ENCODE measurements around the gene GPRC5B. TPM values are rescaled to one million over a fixed set of nuclear protein-coding genes. Genes with fewer than 3 reads are reported as not detected.

Gene GPRC5B
- total and polyA plus RNA-seq, 4 donors, result 6.8 to 21.2 (median 9.5) TPM

GRCh38 chr16:19835968-19836421 is 48.7 kb downstream of the GPRC5B start:
- peaks cover 0 to 6% (median 5%) of the 10 kb centered on the region in 5 donors for H3K4me1 ChIP-seq (ENCODE audit: control insufficient read depth in 5 of 5, insufficient read depth in 5 of 5, low read length in 5 of 5)
- no peak overlapping the region for H3K9ac ChIP-seq (ENCODE audit: insufficient read depth in 1 of 2, low read length in 2 of 2)
- H3K4me3 ChIP-seq, result no peak overlapping the region
- TF ChIP-seq CTCF (IDR thresholded peaks at IDR 0.05; ENCODE audit: control extremely low read depth, extremely low read depth), result no peak
- no peaks in the 10 kb centered on the region for H3K36me3 ChIP-seq (ENCODE audit: control insufficient read depth in 4 of 4, insufficient read depth in 4 of 4, low read length in 4 of 4)
- H3K27me3 ChIP-seq (ENCODE audit: control insufficient read depth in 3 of 3, insufficient read depth in 3 of 3, low read length in 2 of 3), result no peaks in the 10 kb centered on the region
- no peak for DNase-seq
- ATAC-seq (ENCODE audit: insufficient read depth, low FRiP score), result no peak
- H3K27ac ChIP-seq (ENCODE audit: low read depth in 1 of 2, low read length in 1 of 2), result no peak overlapping the region
- H3K9me3 ChIP-seq (ENCODE audit: control insufficient read depth in 4 of 4, insufficient read depth in 3 of 4, low read length in 3 of 4), result peaks cover 0 to 2% (median 0%) of the 10 kb centered on the region in 4 donors

GRCh38 chr16:19835196-19835595 is 49.5 kb downstream of the GPRC5B start:
- H3K4me1 ChIP-seq (ENCODE audit: control insufficient read depth in 5 of 5, insufficient read depth in 5 of 5, low read length in 5 of 5), result peaks cover 0 to 7% (median 0%) of the 10 kb centered on the region in 5 donors
- no peak for TF ChIP-seq CTCF (IDR thresholded peaks at IDR 0.05; ENCODE audit: control extremely low read depth, extremely low read depth)
- H3K9me3 ChIP-seq (ENCODE audit: control insufficient read depth in 4 of 4, insufficient read depth in 3 of 4, low read length in 3 of 4), result peaks cover 0 to 2% (median 0%) of the 10 kb centered on the region in 4 donors
- ATAC-seq (ENCODE audit: insufficient read depth, low FRiP score), result no peak
- 94 to 96% methylated on average over 3 of the region's 3 CpGs for WGBS, 2 donors
- no peak overlapping the region for H3K4me3 ChIP-seq
- DNase-seq, result no peak
- no peak overlapping the region for H3K27ac ChIP-seq (ENCODE audit: low read depth in 1 of 2, low read length in 1 of 2)
- H3K27me3 ChIP-seq (ENCODE audit: control insufficient read depth in 3 of 3, insufficient read depth in 3 of 3, low read length in 2 of 3), result no peaks in the 10 kb centered on the region
- H3K9ac ChIP-seq (ENCODE audit: insufficient read depth in 1 of 2, low read length in 2 of 2), result no peak overlapping the region
- no peaks in the 10 kb centered on the region for H3K36me3 ChIP-seq (ENCODE audit: control insufficient read depth in 4 of 4, insufficient read depth in 4 of 4, low read length in 4 of 4)

DNA sequence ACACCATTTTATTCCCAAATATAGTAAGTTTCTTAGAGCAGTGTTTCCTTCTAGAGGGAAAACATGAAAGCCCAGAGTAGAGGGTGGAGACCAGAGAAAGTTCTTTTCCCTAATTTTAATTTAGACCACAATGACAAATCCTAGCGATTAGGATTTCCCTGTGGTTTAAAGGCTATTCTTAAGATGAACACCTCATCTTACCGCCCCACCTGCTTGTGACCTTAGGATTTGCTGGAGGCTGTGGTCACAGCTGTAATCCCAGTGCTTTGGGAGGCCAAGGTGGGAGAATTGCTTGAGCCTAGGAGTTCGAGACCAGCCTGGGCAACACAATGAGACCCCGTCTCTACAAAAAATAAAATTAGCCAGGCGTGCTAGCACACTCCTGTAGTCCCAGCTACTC is 51.1 kb downstream of the GPRC5B start:
- DNase-seq, result no peak
- Histone ChIP-seq H3K27me3 (ENCODE audit: control insufficient read depth in 3 of 3, insufficient read depth in 3 of 3, low read length in 2 of 3) (no peaks in the 10 kb centered on the region), H3K27ac (ENCODE audit: low read depth in 1 of 2, low read length in 1 of 2) (no peak overlapping the region), H3K9ac (ENCODE audit: insufficient read depth in 1 of 2, low read length in 2 of 2) (no peak overlapping the region), H3K4me3 (no peak overlapping the region), H3K9me3 (ENCODE audit: control insufficient read depth in 4 of 4, insufficient read depth in 3 of 4, low read length in 3 of 4) (peaks cover 0 to 2% (median 0%) of the 10 kb centered on the region in 4 donors), H3K36me3 (ENCODE audit: control insufficient read depth in 4 of 4, insufficient read depth in 4 of 4, low read length in 4 of 4) (peaks cover 0 to 2% (median 0%) of the 10 kb centered on the region in 4 donors), H3K4me1 (ENCODE audit: control insufficient read depth in 5 of 5, insufficient read depth in 5 of 5, low read length in 5 of 5) (peaks cover 0 to 7% (median 0%) of the 10 kb centered on the region in 5 donors)
- no peak for TF ChIP-seq CTCF (IDR thresholded peaks at IDR 0.05; ENCODE audit: control extremely low read depth, extremely low read depth)
- ATAC-seq (ENCODE audit: insufficient read depth, low FRiP score), result no peak
- 94 to 97% methylated on average over 5 of the region's 5 CpGs for WGBS, 2 donors

DNA sequence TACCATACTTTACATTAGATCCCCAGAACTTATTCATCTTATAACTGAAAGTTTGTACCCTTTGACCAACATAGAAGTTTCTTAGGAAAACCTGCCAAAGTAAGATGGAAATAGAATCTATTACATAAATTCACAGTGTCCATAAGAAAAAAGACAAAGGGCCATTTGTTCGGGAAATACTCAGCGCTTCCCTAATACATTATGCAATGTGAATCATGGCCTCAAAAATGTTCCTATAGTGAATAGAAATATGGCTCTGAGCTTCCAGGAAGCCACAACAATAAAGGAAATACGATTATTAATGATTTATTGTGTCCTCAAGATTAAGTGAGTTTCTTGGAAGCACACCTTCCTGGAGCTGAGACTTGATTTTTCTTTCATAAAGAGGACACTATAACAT is 51.5 kb downstream of the GPRC5B start:
- Histone ChIP-seq H3K4me3 (no peak overlapping the region), H3K27me3 (ENCODE audit: control insufficient read depth in 3 of 3, insufficient read depth in 3 of 3, low read length in 2 of 3) (no peaks in the 10 kb centered on the region), H3K9me3 (ENCODE audit: control insufficient read depth in 4 of 4, insufficient read depth in 3 of 4, low read length in 3 of 4) (peaks cover 0 to 2% (median 0%) of the 10 kb centered on the region in 4 donors), H3K9ac (ENCODE audit: insufficient read depth in 1 of 2, low read length in 2 of 2) (no peak overlapping the region), H3K4me1 (ENCODE audit: control insufficient read depth in 5 of 5, insufficient read depth in 5 of 5, low read length in 5 of 5) (peaks cover 0 to 7% (median 0%) of the 10 kb centered on the region in 5 donors), H3K27ac (ENCODE audit: low read depth in 1 of 2, low read length in 1 of 2) (no peak overlapping the region), H3K36me3 (ENCODE audit: control insufficient read depth in 4 of 4, insufficient read depth in 4 of 4, low read length in 4 of 4) (peaks cover 0 to 2% (median 0%) of the 10 kb centered on the region in 4 donors)
- WGBS, 2 donors, result 68 to 71% methylated on average over 3 of the region's 3 CpGs
- TF ChIP-seq CTCF (IDR thresholded peaks at IDR 0.05; ENCODE audit: control extremely low read depth, extremely low read depth), result no peak
- no peak for DNase-seq
- ATAC-seq (ENCODE audit: insufficient read depth, low FRiP score), result no peak

Data from lung (tissue), 12 donors.